ENCODE results near the gene GLIPR1. TPM values are rescaled to one million over a fixed set of nuclear protein-coding genes. Genes with fewer than 3 reads are reported as not detected.

Gene GLIPR1
- total RNA-seq, 1 donor from 2014 or later: 5.7 TPM

DNA sequence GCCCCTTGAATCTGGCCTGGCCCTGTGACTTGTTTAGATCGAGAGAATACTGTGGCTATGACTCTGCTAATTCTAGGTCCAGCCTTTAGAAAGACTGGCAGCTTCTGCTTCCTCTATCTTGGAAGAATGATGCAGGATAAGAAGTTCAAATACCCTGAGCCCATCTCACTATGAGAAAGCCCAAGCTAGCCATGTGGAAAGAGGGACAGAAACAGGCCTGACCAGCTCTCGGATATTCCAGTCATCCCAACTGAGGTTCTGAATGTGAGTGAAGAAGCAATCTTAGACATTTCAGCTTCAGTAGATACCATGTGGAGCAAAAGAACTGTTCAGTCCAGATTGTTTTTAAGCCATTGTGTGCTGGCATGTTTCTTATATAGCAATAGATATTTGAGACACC, 48.1 kb downstream of the GLIPR1 start:
- Histone ChIP-seq H3K4me3 (ENCODE audit: low read length in 3 of 3) (no peak overlapping the region), H3K27me3 (ENCODE audit: control insufficient read depth in 3 of 3, insufficient read depth in 3 of 3, low read length in 3 of 3) (no peaks in the 10 kb centered on the region), H3K27ac (ENCODE audit: low read depth, low read length) (no peak overlapping the region), H3K9ac (ENCODE audit: low read depth in 1 of 3, low read length in 3 of 3) (no peak overlapping the region), H3K36me3 (ENCODE audit: control insufficient read depth in 3 of 3, insufficient read depth in 3 of 3, low read length in 3 of 3) (no peaks in the 10 kb centered on the region), H3K9me3 (ENCODE audit: control insufficient read depth in 3 of 3, low read length in 3 of 3) (no peaks in the 10 kb centered on the region), H3K4me1 (ENCODE audit: control insufficient read depth in 3 of 3, insufficient read depth in 3 of 3, low read length in 3 of 3) (no peaks in the 10 kb centered on the region)

DNA sequence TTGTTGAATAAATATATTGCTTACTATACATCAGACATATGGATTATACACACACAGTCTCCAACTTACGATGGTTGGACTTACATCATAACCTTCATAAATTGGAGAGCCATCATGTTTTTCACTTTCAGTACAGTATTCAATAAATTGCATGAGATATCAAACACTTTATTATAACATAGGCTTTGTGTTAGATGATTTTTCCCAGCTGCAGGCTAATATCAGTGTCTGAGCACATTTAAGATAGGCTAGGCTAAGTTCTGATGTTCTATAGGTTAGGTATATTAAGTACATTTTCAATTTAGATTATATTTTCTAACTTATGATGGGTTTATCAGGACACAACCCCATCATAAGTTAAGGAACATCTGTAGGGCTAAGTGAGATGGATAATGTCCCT, 48.8 kb downstream of the GLIPR1 start:
- Histone ChIP-seq H3K4me1 (ENCODE audit: control insufficient read depth in 3 of 3, insufficient read depth in 3 of 3, low read length in 3 of 3) (no peaks in the 10 kb centered on the region), H3K9me3 (ENCODE audit: control insufficient read depth in 3 of 3, low read length in 3 of 3) (no peaks in the 10 kb centered on the region), H3K27ac (ENCODE audit: low read depth, low read length) (no peak overlapping the region), H3K36me3 (ENCODE audit: control insufficient read depth in 3 of 3, insufficient read depth in 3 of 3, low read length in 3 of 3) (no peaks in the 10 kb centered on the region), H3K27me3 (ENCODE audit: control insufficient read depth in 3 of 3, insufficient read depth in 3 of 3, low read length in 3 of 3) (no peaks in the 10 kb centered on the region), H3K4me3 (ENCODE audit: low read length in 3 of 3) (no peak overlapping the region), H3K9ac (ENCODE audit: low read depth in 1 of 3, low read length in 3 of 3) (no peak overlapping the region)

DNA sequence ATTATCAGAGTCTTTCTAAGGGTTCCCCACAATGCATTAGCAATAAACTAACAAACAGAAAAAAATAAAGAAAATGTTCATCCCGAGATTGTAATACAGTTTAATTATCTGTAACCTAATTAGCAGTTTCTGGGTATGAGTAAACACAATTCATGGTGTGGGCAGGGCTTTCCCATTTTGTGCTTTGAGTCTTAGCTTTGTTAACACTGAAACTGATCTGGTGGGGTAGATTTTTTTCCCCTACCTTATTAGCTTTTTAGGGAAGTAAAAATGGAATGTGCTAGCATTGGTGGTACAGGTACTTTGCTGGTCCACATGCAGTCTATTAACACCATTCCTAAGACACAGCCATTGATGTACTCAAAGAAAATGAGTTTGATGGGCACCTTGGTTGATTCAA, 49.3 kb downstream of the GLIPR1 start:
- Histone ChIP-seq H3K9ac (ENCODE audit: low read depth in 1 of 3, low read length in 3 of 3) (no peak overlapping the region), H3K9me3 (ENCODE audit: control insufficient read depth in 3 of 3, low read length in 3 of 3) (no peaks in the 10 kb centered on the region), H3K27me3 (ENCODE audit: control insufficient read depth in 3 of 3, insufficient read depth in 3 of 3, low read length in 3 of 3) (no peaks in the 10 kb centered on the region), H3K4me1 (ENCODE audit: control insufficient read depth in 3 of 3, insufficient read depth in 3 of 3, low read length in 3 of 3) (no peaks in the 10 kb centered on the region), H3K36me3 (ENCODE audit: control insufficient read depth in 3 of 3, insufficient read depth in 3 of 3, low read length in 3 of 3) (no peaks in the 10 kb centered on the region), H3K4me3 (ENCODE audit: low read length in 3 of 3) (no peak overlapping the region), H3K27ac (ENCODE audit: low read depth, low read length) (no peak overlapping the region)

DNA sequence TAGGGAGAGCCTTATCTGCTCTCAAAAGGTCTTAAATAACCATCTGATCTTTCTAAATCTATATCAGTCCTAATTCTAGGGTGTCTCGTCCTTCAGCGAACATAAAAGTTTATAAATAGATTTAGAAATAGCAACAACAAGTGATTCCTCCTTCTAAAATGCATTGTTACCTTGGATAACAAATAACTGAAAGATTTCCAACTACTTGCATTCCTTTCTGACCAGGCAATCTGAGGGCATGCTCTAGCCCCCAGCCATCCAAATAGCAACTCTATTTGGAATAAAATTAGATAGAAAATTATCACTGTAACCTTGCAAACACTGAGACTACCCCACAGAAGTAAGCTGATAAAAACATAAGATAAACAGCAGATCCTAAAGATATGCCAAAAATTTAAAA, 52.7 kb downstream of the GLIPR1 start:
- no peaks in the 10 kb centered on the region for H3K36me3 ChIP-seq (ENCODE audit: control insufficient read depth in 3 of 3, insufficient read depth in 3 of 3, low read length in 3 of 3)
- H3K4me1 ChIP-seq (ENCODE audit: control insufficient read depth in 3 of 3, insufficient read depth in 3 of 3, low read length in 3 of 3): no peaks in the 10 kb centered on the region
- no peaks in the 10 kb centered on the region for H3K9me3 ChIP-seq (ENCODE audit: control insufficient read depth in 3 of 3, low read length in 3 of 3)
- no peak overlapping the region for H3K4me3 ChIP-seq (ENCODE audit: low read length in 3 of 3)
- H3K9ac ChIP-seq (ENCODE audit: low read depth in 1 of 3, low read length in 3 of 3): no peak overlapping the region
- no peak overlapping the region for H3K27ac ChIP-seq (ENCODE audit: low read depth, low read length)
- H3K27me3 ChIP-seq (ENCODE audit: control insufficient read depth in 3 of 3, insufficient read depth in 3 of 3, low read length in 3 of 3): no peaks in the 10 kb centered on the region

DNA sequence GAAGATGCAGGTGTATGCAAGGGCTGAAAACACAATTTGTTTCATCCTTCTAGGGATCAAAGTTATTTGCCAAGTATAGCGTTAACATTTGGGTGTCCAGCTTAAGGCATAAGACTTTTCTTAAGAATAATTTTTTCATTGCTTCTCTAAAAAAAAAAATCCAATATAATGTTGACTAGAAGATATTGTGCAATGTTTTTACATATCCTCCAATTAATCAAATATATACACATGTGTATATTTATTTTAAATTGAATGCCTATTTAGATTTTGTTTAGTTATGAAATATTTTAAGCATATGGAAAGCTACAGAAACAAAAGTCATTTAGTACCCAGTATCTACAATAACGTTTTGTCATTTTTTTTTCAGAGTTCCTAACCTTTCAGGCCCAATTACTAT, 59.3 kb downstream of the GLIPR1 start:
- Histone ChIP-seq H3K27ac (ENCODE audit: low read depth, low read length) (no peak overlapping the region), H3K9me3 (ENCODE audit: control insufficient read depth in 3 of 3, low read length in 3 of 3) (no peaks in the 10 kb centered on the region), H3K27me3 (ENCODE audit: control insufficient read depth in 3 of 3, insufficient read depth in 3 of 3, low read length in 3 of 3) (no peaks in the 10 kb centered on the region), H3K9ac (ENCODE audit: low read depth in 1 of 3, low read length in 3 of 3) (no peak overlapping the region), H3K36me3 (ENCODE audit: control insufficient read depth in 3 of 3, insufficient read depth in 3 of 3, low read length in 3 of 3) (no peaks in the 10 kb centered on the region), H3K4me3 (ENCODE audit: low read length in 3 of 3) (no peak overlapping the region), H3K4me1 (ENCODE audit: control insufficient read depth in 3 of 3, insufficient read depth in 3 of 3, low read length in 3 of 3) (no peaks in the 10 kb centered on the region)

DNA sequence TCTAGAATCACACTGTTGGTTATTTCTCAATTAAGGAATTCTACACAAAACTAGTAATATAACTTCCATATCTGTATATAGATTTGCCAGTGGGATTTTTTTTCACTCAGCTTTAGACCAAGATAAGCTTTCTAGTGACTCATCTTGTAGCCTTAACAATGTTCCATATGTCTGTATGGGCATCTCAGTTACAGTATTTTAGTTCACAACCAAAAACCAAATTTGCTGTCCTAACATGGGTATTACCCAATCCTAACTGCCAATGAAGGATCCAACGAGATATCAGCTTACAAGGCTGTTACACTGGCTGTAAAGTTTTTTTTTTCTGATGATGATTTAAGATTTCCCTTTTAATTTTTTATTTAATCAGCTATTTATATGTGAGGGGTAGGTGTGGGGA, 62.4 kb downstream of the GLIPR1 start:
- Histone ChIP-seq H3K27ac (ENCODE audit: low read depth, low read length) (no peak overlapping the region), H3K9me3 (ENCODE audit: control insufficient read depth in 3 of 3, low read length in 3 of 3) (no peaks in the 10 kb centered on the region), H3K36me3 (ENCODE audit: control insufficient read depth in 3 of 3, insufficient read depth in 3 of 3, low read length in 3 of 3) (no peaks in the 10 kb centered on the region), H3K27me3 (ENCODE audit: control insufficient read depth in 3 of 3, insufficient read depth in 3 of 3, low read length in 3 of 3) (no peaks in the 10 kb centered on the region), H3K4me1 (ENCODE audit: control insufficient read depth in 3 of 3, insufficient read depth in 3 of 3, low read length in 3 of 3) (no peaks in the 10 kb centered on the region), H3K4me3 (ENCODE audit: low read length in 3 of 3) (no peak overlapping the region), H3K9ac (ENCODE audit: low read depth in 1 of 3, low read length in 3 of 3) (no peak overlapping the region)

DNA sequence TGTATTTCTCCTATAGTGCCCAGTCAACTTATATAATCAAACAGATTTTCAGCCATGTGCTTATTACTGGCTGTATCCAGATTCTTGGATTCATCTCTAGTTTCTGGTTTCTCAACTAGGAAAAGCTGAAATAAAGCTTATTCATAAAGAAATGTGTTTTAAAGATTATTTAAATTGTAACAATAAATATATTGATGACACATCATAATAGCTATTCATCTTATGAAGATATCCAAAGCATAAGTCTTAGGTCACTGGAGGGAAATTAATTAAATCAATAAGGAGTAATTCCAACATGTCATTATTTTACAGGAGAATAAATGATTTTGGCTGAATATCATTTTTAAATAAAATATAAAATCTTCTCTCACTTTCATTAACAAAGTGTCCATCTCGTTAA, 63.0 kb downstream of the GLIPR1 start:
- Histone ChIP-seq H3K27me3 (ENCODE audit: control insufficient read depth in 3 of 3, insufficient read depth in 3 of 3, low read length in 3 of 3) (no peaks in the 10 kb centered on the region), H3K4me3 (ENCODE audit: low read length in 3 of 3) (no peak overlapping the region), H3K9ac (ENCODE audit: low read depth in 1 of 3, low read length in 3 of 3) (no peak overlapping the region), H3K27ac (ENCODE audit: low read depth, low read length) (no peak overlapping the region), H3K36me3 (ENCODE audit: control insufficient read depth in 3 of 3, insufficient read depth in 3 of 3, low read length in 3 of 3) (no peaks in the 10 kb centered on the region), H3K4me1 (ENCODE audit: control insufficient read depth in 3 of 3, insufficient read depth in 3 of 3, low read length in 3 of 3) (no peaks in the 10 kb centered on the region), H3K9me3 (ENCODE audit: control insufficient read depth in 3 of 3, low read length in 3 of 3) (no peaks in the 10 kb centered on the region)

DNA sequence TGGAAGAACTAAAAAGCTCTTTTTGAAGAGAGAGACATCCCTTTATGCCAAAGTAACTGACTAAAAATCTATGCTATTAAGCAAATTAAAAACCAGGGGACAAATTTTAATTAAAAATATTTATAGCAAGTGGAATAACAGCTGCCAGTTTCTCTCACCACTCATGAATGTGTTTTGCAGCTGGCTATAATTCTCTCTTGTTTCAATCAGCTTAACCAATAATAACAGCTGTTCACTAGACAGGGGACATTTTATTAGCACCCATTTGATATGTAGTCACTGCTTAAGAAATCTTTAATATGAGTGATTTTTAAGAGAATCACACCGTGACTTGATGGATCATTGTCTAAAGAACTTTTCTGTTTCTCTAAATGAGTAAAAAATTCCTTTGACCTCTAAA, 65.1 kb downstream of the GLIPR1 start:
- H3K27me3 ChIP-seq (ENCODE audit: control insufficient read depth in 3 of 3, insufficient read depth in 3 of 3, low read length in 3 of 3): no peaks in the 10 kb centered on the region
- peaks cover 3 to 4% (median 3%) of the 10 kb centered on the region in 3 donors for H3K4me1 ChIP-seq (ENCODE audit: control insufficient read depth in 3 of 3, insufficient read depth in 3 of 3, low read length in 3 of 3)
- H3K9ac ChIP-seq (ENCODE audit: low read depth in 1 of 3, low read length in 3 of 3): no peak overlapping the region
- no peak overlapping the region for H3K4me3 ChIP-seq (ENCODE audit: low read length in 3 of 3)
- H3K27ac ChIP-seq (ENCODE audit: low read depth, low read length): no peak overlapping the region
- H3K9me3 ChIP-seq (ENCODE audit: control insufficient read depth in 3 of 3, low read length in 3 of 3): no peaks in the 10 kb centered on the region
- no peaks in the 10 kb centered on the region for H3K36me3 ChIP-seq (ENCODE audit: control insufficient read depth in 3 of 3, insufficient read depth in 3 of 3, low read length in 3 of 3)

DNA sequence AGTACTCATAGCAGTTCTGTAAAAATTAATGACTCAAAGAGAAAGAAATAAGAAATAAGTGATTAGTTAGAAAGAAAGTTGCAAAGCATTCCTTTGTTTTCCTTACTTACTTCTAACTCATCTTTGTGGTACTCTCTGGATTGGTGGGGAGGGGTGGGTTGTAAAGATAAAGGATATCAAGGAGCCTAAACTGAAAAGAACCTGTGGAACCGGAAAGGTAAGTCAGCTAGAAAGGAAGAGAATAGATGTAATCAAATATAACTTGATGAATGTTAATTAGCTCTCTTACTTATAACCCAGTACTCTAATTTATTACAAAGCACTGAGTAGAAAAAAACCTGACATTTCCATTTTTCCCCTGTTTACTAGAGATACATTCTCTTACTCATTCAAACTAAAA, 68.3 kb downstream of the GLIPR1 start:
- Histone ChIP-seq H3K36me3 (ENCODE audit: control insufficient read depth in 3 of 3, insufficient read depth in 3 of 3, low read length in 3 of 3) (no peaks in the 10 kb centered on the region), H3K9me3 (ENCODE audit: control insufficient read depth in 3 of 3, low read length in 3 of 3) (no peaks in the 10 kb centered on the region), H3K27me3 (ENCODE audit: control insufficient read depth in 3 of 3, insufficient read depth in 3 of 3, low read length in 3 of 3) (no peaks in the 10 kb centered on the region), H3K27ac (ENCODE audit: low read depth, low read length) (no peak overlapping the region), H3K4me1 (ENCODE audit: control insufficient read depth in 3 of 3, insufficient read depth in 3 of 3, low read length in 3 of 3) (peaks cover 3 to 4% (median 3%) of the 10 kb centered on the region in 3 donors), H3K4me3 (ENCODE audit: low read length in 3 of 3) (no peak overlapping the region), H3K9ac (ENCODE audit: low read depth in 1 of 3, low read length in 3 of 3) (no peak overlapping the region)

DNA sequence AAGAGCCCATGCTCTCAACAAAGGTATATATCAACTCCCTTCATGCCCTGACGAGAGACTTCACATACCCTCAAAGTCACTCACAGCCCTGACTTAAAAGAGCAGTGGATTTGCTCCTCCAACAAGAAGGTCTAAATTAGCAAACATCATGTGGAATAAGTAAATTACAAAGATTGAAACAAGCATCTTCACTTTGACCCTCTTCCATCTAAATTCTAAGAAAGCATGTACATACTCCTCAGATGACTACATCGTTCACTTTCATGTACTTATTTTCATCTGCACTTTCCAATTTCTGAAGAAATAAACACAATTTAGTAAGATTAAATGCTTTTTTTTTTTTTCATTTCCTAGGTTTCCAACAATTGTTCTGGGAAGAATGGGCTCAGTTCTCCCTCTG, 69.4 kb downstream of the GLIPR1 start:
- Histone ChIP-seq H3K9me3 (ENCODE audit: control insufficient read depth in 3 of 3, low read length in 3 of 3) (no peaks in the 10 kb centered on the region), H3K27ac (ENCODE audit: low read depth, low read length) (no peak overlapping the region), H3K4me3 (ENCODE audit: low read length in 3 of 3) (no peak overlapping the region), H3K4me1 (ENCODE audit: control insufficient read depth in 3 of 3, insufficient read depth in 3 of 3, low read length in 3 of 3) (peaks cover 3 to 7% (median 4%) of the 10 kb centered on the region in 3 donors), H3K36me3 (ENCODE audit: control insufficient read depth in 3 of 3, insufficient read depth in 3 of 3, low read length in 3 of 3) (no peaks in the 10 kb centered on the region), H3K9ac (ENCODE audit: low read depth in 1 of 3, low read length in 3 of 3) (no peak overlapping the region), H3K27me3 (ENCODE audit: control insufficient read depth in 3 of 3, insufficient read depth in 3 of 3, low read length in 3 of 3) (no peaks in the 10 kb centered on the region)

All from skeletal muscle tissue (tissue), 4 donors.